Suppressor macrophage (primary cell): Measurements from ENCODE around the gene BICD2.
"Not testable (repeated sequence)": the region's sequence is repeated elsewhere in the genome, so short reads cannot be mapped to it uniquely, and the experiment has no call there.

Experiments used
- DNase-seq, 4 experiments: peaks; one replicate each; pipeline ENCODE4 v3.0.0-alpha.2; 2020 to 2022
- total RNA-seq, 17 experiments: gene quantifications; one replicate each; lab custom pipeline; 2026; ENCODE audit warnings: mixed read lengths in 6 of 17, inconsistent platforms in 3 of 17; lab: John Stamatoyannopoulos, UW

BICD2 gene
- 45.1 to 156 (median 121) reads per million in 17 experiments for total RNA-seq

GRCh38 chr9:92764381-92764987 lies at the start of gene BICD2:
BICD2 (minus strand) TSS chr9:92764833; CDS start chr9:92764744, 89 bp downstream.
- DNase-seq = no peak

DNA sequence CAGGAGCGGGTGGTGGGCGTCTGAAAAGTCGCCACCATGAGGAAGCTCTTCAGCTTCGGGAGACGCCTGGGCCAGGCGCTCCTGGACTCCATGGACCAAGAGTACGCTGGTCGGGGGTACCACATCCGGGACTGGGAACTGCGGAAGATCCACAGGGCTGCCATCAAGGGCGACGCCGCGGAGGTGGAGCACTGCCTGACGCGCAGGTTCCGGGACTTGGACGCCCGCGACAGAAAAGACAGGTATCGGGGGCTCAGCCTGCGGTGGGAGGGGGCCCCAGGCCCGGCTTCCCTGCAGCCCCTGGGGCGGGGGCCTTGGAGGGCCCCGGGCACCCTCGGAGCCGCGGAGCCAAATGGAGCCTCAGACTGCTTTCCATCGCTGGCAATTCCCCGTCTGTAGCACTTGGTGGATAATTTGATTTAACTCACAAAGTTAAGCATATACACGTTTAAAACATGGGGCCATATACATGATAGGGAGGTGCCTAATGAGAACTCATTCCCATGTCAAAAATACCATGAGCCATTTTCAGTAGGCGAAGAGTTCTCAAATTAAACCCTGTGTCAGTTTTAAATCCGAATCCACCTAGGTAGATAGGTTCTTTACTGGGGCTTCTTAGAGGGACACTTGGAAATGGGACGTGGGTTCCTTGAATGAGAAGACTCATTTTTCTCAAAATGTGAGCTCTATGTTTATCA lies 45.1 kb upstream of the BICD2 start:
- DNase-seq = peak in 1 of 4 experiments; percentile 36

GRCh38 chr9:92808726-92809451 lies 44.3 kb upstream of the BICD2 start:
- DNase-seq = peak; percentile 70 to 86 (median 72)

DNA sequence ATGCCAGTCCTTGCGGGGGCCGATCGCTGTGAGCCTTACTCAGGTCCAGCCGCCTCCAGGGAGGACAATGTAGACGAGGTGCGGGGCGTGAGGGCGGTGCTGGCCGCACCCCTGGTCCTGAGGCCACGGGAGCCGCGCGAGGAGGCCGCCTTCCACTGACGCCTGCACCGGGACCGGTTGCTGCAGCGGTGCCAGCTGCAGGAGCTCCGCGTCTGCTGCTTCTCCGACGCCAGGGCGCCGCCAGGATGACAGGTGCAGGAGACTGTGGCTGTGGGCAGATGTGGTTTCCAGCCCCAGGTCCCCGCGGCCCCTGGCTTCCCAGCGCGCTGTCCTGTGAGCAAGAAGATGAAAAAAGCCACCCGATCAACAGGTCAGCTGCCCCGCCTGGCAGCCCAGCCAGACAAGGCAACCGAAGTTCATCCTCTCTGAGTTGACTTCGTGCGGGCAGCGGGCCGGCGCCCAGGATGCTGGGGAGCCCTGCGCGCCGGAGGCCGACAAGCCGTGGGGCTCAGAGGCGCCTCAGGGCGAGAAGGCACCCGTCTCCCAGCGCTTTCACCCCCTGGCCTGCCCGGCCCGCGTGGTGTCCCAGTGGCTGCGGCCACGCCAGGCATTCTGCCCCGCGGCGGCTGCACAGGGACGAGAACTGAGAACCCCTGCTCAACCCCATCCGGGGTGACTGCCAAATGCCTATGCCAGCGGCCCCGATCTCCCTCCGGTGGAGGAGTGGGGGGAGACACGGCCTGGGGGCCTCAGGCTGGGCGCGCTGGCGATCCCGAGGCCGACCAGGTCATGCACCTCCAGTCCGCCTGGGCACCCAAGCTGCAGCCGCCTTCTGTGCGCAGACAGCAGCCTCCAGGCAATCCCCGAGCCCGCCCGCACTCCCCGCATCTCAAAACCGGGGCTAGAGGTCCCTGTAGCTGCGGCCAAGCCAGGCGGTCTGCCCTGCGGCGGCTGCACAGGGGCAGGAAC lies 43.4 kb upstream of the BICD2 start:
- DNase-seq = no peak

DNA sequence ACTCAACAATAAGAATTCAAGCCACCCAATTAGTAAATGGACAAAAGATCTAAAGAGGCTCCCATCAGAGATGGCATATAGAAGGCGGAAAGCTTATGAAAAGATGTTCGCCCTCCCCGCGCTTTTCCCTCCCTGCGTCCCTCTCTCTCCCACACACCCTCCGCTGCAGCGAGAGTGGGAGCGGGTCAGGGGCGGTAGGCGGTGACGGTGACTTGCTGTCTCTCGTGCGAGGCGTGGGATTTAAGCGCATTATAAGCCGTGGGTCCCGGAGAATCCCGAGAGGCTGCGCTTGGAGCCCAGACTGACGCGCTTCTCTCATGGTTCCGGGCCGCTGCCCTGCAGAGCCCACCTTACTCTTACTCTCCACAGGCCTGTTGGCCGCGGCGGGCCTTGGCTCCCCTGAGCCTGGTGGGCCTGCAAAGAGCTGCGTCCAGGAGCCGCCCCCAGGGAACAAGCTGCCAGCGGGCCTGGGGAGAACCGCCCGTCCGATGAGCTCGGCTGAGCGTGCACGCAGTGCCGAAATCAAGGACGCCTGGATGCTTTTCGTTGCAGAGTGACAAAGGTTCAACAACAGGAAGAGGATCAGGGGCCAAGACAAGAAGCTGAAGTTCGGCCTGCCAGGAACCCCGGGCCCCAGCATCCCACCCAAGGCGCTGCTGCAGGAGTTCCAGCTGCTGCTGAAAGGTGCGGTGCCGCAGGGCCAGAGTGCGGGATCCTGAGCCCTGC lies 42.6 kb upstream of the BICD2 start:
- DNase-seq = no peak

DNA sequence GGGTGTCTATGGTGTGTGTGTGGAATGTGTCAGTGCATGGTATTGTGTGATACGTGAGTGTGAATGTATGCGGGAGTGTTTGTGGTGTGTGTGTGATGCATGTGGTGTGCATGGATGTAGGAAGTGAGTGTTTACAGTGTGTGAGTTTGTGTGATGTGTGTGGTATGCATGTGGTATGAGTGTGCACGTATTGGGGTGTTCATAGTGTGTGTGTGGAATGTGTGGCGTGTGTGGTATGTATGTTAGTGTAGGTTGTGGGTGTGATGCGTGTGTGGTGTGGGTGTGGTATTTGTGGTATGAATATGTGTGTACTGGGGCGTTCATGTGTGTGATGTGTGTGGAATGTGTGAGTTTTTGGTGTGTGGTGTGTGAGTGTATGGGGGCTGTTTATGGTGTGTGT lies 40.1 kb upstream of the BICD2 start:
- DNase-seq = no peak

DNA sequence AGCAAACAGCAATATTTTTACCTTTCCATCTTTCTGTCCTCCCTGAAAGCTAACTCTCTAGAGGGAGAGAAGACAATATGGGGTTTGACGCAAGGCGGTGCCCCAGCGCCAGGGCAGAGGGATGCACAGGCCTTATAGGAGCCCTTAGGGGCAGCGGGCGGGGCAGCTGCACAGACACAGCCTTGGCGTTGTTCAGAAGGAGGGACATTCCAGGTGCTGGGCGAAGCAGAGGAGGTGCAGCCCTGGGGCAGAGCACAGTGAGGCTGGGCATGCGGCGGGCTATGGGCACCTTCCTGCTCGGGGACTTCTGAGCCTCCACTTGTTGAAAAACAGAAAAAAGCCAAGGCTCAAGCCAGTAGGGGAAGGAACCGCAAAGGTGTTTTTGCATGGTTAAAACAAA lies 33.7 kb upstream of the BICD2 start:
- no peak for DNase-seq

DNA sequence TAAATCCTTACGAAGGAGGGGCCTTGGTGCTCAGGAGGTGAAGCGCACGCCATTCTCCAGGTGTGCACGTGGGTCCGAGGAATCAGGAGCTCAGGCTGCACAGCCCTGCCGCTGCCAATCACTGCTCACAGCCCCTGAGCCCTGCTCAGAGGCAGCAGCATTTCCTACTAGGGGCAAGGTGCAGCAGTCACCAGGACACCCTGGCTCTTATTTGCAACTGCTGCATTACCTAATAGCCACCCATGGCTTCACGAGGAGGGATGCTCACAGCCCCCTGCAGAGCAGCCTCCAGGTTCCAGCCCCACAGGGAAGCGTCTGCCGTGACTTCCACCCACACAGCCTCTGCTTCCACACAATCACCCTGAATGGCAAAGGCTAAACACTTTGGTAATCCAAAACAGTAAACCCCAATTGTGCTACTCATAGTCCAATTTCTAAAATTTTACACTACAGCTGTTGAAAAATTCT lies 31.7 kb upstream of the BICD2 start:
- not testable (repeated sequence) for DNase-seq

DNA sequence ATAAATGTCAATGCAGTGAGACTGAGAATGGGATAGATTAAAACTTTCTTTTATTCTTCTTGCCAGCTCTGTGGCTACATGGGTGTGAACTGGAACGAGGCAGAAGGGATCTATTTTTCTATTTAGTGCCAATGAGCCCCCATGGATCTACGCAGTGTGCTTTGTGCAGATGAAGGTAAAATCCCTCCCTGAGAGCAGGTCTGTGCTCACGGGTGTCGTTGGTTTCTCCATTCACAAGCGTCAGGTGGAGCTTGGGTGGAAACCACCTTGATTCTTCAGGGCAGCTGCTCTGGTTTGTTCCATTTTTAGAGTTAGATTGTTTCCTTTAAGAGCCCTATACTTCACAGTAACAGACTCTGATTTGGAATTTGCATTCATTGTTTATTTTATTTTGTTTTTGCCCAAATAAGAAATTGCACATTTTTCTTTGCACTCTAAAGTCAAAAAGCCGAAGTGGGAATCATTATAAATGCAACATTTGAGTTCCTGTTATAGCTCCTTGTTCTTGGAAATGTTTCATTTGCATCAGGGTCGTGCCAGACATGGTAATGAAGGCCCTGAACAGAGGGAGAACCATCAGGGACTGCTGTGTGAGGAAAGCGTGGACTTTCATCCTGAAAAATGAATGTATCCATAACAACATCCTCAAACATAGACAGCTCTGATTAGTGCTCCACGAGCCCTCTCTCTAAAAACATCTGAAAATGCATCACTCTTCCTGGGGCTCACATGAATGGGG lies 31.1 kb upstream of the BICD2 start:
- DNase-seq = no peak

DNA sequence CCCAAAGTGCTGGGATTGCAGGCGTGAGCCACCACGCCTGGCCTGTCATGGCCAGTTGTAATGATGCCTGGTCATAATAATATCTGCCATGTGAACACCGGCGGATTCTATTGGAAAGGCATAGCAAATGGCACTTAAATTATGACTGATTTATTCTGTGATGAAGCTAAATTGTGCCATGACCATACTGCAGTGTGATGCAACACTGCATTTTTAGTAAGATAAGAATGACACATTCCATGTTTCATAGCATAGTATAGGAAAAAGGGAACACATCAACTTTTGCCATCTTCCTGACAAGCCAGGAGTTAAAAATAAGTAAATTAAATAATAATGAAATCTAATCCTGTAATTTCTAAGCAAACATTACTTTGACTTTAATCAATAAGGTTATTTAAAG lies 30.4 kb upstream of the BICD2 start:
- no peak for DNase-seq

DNA sequence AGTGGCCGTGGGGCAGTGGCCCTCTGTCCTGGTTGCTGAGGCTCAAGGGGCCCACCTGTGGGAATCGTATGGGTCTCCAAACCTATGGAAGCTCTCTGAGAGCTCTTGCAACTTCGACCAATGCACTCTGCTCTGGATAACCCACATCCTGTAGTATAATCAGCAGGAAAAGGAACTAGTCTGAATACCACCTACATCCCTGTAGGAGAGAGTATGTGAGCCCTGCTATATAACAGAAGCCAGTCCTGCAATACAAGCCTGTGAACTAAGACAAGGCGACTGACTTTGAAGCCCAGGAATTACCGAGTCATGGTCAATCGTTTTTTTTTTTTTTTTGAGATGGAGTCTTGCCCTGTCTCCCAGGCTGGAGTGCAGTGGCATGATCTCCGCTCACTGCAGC lies 29.8 kb upstream of the BICD2 start:
- DNase-seq = peak in 3 of 4 experiments; percentile 21 to 50 (median 32)

- DNase-seq = peak; percentile 84 to 89 (median 86)
These were observed 26.2 kb upstream of the BICD2 start for GRCh38 chr9:92790542-92791527.

- no peak for DNase-seq
These were observed 21.7 kb upstream of the BICD2 start for GRCh38 chr9:92786298-92786697.

DNA sequence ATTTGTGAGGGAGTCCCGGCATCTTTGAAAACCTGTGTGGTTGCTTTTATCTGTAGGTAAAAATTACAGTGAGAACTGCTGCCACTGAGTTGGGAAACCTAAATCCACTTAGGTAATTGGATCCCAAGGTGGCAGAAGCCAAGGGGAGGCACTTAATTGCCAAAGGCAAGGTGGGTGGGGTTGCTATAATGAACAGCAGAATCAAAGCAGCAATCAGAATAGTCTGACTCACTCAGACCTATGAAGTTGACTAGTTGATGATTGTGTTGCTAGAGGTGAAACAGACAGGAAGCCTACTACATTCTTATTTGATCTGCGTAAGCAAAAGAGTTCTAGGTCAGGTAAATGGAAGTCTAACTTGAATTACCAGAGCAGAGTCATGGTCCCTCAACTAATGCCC lies 17.3 kb upstream of the BICD2 start:
- DNase-seq = no peak

- peak; percentile 36 to 70 (median 60) for DNase-seq
These were observed 15.6 kb upstream of the BICD2 start for GRCh38 chr9:92780206-92780605.

DNA sequence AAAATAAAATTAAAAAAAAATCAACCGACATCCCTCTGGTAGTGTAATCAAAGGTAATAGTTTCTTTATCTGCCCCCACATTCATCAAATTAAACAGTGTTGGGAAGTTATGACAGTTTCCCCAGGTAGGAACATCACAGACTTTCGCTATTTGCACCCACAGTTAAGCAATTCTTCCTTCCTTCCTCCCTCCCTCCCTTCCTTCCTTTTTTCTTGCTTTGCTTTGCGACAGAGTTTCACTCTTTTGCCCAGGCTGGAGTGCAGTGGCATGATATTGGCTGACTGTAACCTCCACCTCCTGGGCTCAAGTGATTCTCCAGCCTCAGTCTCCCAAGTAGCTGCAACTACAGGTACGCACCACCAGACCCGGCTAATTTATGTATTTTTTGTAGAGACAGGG lies 10.8 kb upstream of the BICD2 start:
- DNase-seq = peak in 1 of 4 experiments; percentile 26

- DNase-seq = peak in 1 of 4 experiments; percentile 28
These were observed 9.6 kb upstream of the BICD2 start for GRCh38 chr9:92774274-92774673.

- DNase-seq = no peak
These were observed 9.2 kb upstream of the BICD2 start for GRCh38 chr9:92773810-92774209.

GRCh38 chr9:92771309-92771708 lies 6.7 kb upstream of the BICD2 start:
- no peak for DNase-seq
